HL-60 (cell line): ENCODE measurements around the gene THNSL1.

Experiments used
- CTCF ChIP-seq: IDR thresholded peaks from one replicate; pipeline ENCODE4 v1.5.1; 2011; ENCODE audit warnings: low read length, control low read depth, inconsistent platforms; ENCODE audit not compliant: insufficient read depth
- POLR2AphosphoS5 ChIP-seq: IDR thresholded peaks from 2 replicates; pipeline ENCODE4 v1.6.1; 2012; ENCODE audit warnings: low read depth
- REST ChIP-seq: IDR thresholded peaks from 2 replicates; pipeline ENCODE4 v1.6.1; 2012; ENCODE audit warnings: low read depth; ENCODE audit not compliant: insufficient replicate concordance

- no peak for TF ChIP-seq REST
- no peak for TF ChIP-seq CTCF
- no peak for TF ChIP-seq POLR2AphosphoS5
These were observed 32.5 kb upstream of the THNSL1 start for GRCh38 chr10:24983946-24984345.
